Subcutaneous adipose tissue (tissue), 4 donors: ENCODE measurements around the gene RPS6KB1. TPM values are rescaled to one million over a fixed set of nuclear protein-coding genes. Genes with fewer than 3 reads are reported as not detected.

Experiments used
- small RNA-seq: library from RNA; depleted of rRNA; stranded (forward); fragments of <200 nt; gene quantifications from one replicate; pipeline ENCODE3, GENCODE V24; 2016
- total RNA-seq, 4 donors: library from RNA; depleted of rRNA; stranded (reverse); fragments of >200 nt; gene quantifications; one replicate each; pipeline ENCODE4 v1.1.0, GENCODE V29; 2016
- TF ChIP-seq, protein P1 (sequence below): fragments of 450-650 bp; IDR thresholded peaks from one replicate; pipeline ENCODE4 v1.5.1; 2016; ENCODE audit warnings: low read depth, mild to moderate bottlenecking, control low read depth, antibody characterized with exemption, moderate library complexity

The RPS6KB1 gene
- total RNA-seq, 4 donors from 2014 or later, result 26.5 to 45.5 (median 35.0) TPM

DNA sequence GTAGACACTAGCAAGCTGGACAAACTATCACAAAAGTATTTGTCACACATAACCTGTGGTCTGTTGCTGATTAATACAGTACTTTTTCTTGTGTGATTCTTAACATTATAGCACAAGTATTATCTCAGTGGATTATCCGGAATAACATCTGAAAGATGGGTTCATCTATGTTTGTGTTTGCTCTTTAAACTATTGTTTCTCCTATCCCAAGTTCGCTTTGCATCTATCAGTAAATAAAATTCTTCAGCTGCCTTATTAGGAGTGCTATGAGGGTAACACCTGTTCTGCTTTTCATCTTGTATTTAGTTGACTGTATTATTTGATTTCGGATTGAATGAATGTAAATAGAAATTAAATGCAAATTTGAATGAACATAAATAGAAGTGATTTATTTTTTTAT lies 57.1 kb downstream of the RPS6KB1 start:
- TF ChIP-seq, protein P1, sequence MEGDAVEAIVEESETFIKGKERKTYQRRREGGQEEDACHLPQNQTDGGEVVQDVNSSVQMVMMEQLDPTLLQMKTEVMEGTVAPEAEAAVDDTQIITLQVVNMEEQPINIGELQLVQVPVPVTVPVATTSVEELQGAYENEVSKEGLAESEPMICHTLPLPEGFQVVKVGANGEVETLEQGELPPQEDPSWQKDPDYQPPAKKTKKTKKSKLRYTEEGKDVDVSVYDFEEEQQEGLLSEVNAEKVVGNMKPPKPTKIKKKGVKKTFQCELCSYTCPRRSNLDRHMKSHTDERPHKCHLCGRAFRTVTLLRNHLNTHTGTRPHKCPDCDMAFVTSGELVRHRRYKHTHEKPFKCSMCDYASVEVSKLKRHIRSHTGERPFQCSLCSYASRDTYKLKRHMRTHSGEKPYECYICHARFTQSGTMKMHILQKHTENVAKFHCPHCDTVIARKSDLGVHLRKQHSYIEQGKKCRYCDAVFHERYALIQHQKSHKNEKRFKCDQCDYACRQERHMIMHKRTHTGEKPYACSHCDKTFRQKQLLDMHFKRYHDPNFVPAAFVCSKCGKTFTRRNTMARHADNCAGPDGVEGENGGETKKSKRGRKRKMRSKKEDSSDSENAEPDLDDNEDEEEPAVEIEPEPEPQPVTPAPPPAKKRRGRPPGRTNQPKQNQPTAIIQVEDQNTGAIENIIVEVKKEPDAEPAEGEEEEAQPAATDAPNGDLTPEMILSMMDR, result no peak

DNA sequence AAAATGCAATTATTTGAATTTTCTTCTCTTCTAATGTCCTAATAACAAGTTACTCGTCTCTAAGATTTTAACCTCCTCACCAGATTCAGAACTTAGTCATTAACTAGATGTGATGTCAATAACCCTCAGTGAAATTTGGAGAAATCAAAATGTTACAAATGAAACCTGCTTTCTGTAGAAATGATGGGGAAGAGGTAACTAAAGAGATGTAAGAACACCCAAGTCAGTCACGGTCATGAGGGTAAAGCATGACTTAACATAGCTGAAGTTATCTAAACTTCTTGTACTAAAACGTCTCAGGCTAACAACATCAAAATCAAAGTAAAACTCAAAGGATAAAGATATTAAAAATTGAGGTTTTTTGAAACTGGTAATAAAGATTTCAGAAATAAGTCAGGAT lies 61.9 kb downstream of the RPS6KB1 start:
- TF ChIP-seq, protein P1, result no peak

DNA sequence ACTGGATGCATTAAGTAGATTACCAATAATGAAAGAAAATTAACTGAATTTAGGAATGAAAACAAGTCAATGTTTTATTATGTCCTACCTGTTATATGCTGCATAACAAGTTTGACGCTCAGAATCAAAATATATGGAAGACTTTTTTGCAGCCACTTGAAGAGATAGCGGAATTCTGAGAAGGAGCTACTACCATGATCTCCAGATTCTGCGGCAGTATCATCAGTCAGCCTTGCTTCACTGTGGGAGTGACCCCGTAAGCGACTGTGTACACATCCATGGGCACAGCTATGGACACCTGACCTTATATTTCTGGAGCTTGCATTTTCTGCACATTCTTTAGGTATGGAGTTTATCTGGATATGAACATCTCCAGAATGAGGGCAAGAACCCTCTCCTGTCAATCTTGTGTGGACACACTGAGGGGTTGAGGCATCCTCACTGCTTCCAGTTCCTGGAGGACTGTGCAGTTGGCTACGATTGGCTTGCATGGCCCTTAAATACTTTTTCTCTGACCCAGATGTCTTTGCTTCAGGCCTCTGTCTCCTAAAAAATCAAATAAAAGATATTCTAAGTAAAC lies 69.9 kb downstream of the RPS6KB1 start:
- TF ChIP-seq, protein P1, result no peak

DNA sequence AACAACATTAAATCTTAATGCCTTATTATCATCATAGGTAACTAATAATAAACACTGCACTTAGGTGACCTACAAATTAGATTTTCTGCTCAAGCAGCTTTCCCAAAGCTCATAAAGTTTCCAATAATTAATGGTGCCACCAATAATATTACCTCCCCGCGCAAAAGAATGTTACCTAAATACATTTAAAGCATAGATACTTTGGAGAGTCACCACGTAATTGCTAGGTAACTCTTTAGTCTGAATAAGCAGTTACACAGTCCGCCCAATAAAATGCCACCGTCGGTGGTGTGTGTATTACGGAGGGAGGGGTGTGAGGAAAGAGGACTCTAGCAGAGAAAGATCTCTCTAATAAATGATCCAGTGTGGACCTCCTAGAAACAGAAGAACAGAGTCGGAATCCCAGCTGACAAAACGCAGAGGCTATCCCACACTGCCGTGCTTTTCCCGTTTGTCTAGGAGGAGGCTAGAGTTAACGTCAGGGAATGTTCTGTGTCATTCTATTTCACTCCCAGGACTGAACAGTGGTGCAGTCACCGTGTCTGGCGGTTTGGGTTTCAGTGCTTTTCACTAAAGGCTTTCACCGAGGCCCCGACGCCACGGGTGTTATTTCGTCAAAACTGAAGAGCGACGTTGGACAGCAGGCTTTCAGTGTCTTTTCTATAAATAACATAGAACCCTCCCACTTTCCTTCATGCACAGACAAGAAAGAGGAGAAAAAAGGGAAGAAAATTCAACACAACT lies 71.0 kb downstream of the RPS6KB1 start:
- TF ChIP-seq, protein P1, result peak; percentile 95

DNA sequence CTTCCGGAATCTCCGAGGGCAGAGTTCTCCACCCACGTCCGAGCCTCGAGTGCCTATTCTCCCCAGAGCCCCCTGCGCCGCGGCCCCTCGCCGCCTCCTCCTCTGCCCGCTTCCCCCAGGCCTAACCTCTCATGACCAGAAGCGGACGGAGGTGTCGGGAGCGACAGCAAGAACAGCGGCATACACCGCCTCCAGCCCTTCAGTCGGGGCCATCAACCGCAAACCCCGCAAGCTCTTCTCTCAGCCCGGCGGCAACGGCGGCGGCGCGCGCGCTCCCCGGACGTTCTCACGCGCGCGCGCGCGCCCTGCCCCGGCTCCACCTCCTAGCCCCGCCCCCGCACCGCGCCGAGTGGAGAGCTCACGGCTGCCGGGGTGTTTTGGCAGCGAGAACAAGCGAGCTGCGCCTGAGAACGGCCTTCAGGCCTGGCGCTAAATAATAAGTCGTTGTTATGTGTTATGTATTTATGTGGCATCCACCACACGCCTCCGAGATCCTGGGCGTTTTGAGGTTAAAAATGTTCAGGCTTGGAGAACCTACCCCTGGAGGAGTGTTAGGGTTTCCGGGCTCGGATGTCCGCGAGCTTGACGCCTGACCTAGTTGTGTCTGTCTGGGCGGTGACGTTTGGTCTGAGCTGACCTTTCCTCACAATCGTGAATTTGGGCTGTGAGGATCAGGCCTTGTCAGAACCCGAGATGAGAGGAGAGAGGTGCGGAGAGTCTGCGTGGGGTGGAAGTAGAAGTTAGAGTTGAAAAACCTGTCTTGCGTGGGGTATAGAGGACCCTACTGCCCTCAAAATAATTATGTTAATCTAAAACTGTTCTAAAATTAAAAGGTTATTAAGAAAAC lies 71.8 kb downstream of the RPS6KB1 start, which contains the start of gene RNFT1:
Gene RNFT1, minus strand, starts transcription at position 259 of the 847 bp plus-strand sequence. Its CDS starts 77 bp downstream, at position 182.
- TF ChIP-seq, protein P1, result no peak

DNA sequence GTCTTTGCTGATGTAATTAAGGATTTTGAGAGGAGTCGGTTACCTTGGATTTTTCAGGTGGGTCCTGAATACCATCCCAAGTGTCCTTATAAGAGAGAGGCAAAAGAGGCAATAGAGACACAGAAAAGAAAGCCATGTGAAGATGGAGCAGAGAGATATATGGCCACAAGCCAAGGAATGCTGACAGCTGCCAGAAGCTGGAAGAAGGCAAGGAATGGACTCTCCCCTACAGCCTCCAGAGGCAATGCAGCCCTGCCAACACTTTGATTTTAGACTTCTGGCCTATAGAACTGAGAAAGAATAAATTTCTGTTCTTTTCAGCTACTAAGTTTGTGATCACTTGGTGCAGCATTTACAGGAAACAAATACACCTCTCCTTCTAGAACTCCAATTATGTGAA lies 79.9 kb downstream of the RPS6KB1 start:
- TF ChIP-seq, protein P1, result no peak

Small RNA genes within 50 kb of the gene (small RNA-seq; reads per million reads assigned to genes)
- not detected for gene RNU6-450P
- gene RPS29P21, result not detected

Other genes starting within 250 kb of the RPS6KB1 start
- 10 to 100 TPM; 17.3 to 36.7 (median 32.4) TPM for gene PTRH2, start 185.7 kb upstream of the RPS6KB1 start, total RNA-seq
- gene VMP1, start 185.5 kb upstream of the RPS6KB1 start, total RNA-seq, result 100 to 1,000 TPM in 3 of 4 donors, 10 to 100 TPM in 1; 94.2 to 332 (median 246) TPM
- 10 to 100 TPM in 2 of 4 donors, 1 to 10 TPM in 2; 5.5 to 13.4 (median 9.7) TPM for gene TUBD1, start 178 bp upstream of the RPS6KB1 start, total RNA-seq
- 10 to 100 TPM; 27.1 to 52.5 (median 35.1) TPM for gene RNFT1, start 71.6 kb downstream of the RPS6KB1 start, total RNA-seq
- gene HEATR6, start 185.8 kb downstream of the RPS6KB1 start, total RNA-seq, result 10 to 100 TPM in 3 of 4 donors, 1 to 10 TPM in 1; 8.6 to 20.3 (median 12.4) TPM